NCI-H460 (cell line): ENCODE measurements around the gene PPP2R5E. TPM values are rescaled to one million over a fixed set of nuclear protein-coding genes. Genes with fewer than 3 reads are reported as not detected.
A peak's percentile ranks its signal among the peaks of the same experiment; 100 is the strongest.
"Not testable (repeated sequence)": the region's sequence is repeated elsewhere in the genome, so short reads cannot be mapped to it uniquely, and the experiment has no call there.

ENCODE experiments used
- DNase-seq: peaks from one replicate; pipeline ENCODE4 v3.0.0-alpha.2; 2016; ENCODE audit warnings: low read depth; ENCODE audit errors: extremely low read depth
- polyA plus RNA-seq: library from polyadenylated mRNA; depleted of rRNA; stranded (reverse); fragments of >200 nt; gene quantifications from 2 replicates; pipeline ENCODE4 v1.2.3, GENCODE V29; 2014; cell fraction: nucleus; rRNA removed
- total RNA-seq: library from RNA; depleted of rRNA; stranded (reverse); fragments of >200 nt; shearing (Covaris generic); gene quantifications from 2 replicates; pipeline ENCODE4 v1.2.3, GENCODE V29; 2014; rRNA removed

The PPP2R5E gene
- total RNA-seq, result 26.9 and 28.1 TPM in 2 replicates
- polyA plus RNA-seq, result 6.7 and 13.1 TPM in 2 replicates

- peak; percentile 99 for DNase-seq
Observed at GRCh38 chr14:63543000-63543825, at the start of gene PPP2R5E. Gene PPP2R5E, minus strand, starts transcription at chr14:63543377. Its CDS starts 3,692 bp downstream, at chr14:63539685.

GRCh38 chr14:63583046-63583445, 39.9 kb upstream of the PPP2R5E start:
- not testable (repeated sequence) for DNase-seq

DNA sequence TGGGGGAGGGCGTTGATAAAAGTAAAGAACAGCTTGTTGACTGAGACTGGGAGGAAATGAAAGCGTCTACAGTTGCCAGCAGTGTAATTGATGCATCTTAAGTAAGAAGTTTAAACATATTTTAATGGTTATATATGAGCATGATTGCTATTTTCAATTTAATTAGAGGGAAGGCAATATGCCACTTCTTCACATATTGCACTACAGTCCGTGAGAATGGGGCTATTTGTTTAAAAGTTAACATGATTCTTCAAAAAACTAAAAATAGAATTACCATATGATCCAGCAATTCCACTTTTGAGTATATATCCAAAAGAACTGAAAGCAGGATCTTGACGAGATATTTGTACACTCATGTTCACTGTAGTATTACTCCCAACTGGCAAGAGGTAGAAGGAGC, 38.3 kb upstream of the PPP2R5E start:
- DNase-seq, result no peak

DNA sequence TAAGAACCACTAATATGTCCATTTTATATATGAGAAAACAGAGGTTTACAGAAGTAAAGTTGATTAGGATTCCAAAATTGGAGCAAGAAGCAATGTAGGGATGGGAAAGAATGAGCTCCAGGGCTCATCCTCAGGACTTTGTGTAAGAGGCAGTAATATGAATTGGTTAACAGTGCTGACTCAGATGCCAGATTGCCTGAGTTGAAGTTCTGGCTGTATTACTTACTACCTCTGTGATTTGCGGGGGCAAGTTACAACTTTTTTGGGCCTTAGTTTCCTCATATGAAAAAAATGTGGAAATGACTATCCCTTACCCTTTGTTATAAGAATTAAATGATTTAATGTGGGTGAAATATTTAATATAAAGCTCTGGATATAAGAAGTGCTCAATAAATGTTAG, 35.1 kb upstream of the PPP2R5E start:
- no peak for DNase-seq

DNA sequence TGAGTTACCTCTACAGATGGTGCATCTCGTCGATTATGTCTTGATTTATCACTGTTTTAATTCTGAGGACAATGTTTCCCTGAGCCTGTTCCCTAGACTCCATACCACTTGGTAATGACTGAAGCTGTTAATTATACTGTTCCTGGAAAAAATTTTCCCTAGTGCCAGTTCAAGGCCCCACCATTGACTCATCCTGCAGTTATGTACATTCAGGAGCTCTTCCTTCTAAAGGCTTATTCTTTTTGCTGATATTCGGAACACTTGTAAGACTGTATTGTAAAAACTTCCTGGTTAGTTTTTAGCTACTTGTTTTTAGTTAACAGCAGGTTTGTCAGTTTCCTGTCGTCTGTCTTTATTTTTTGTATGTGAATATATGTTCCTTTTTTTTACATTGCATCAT, 30.4 kb upstream of the PPP2R5E start:
- no peak for DNase-seq

- no peak for DNase-seq
Observed at GRCh38 chr14:63565448-63565847, 22.3 kb upstream of the PPP2R5E start.

GRCh38 chr14:63564318-63564717, 21.1 kb upstream of the PPP2R5E start:
- no peak for DNase-seq

DNA sequence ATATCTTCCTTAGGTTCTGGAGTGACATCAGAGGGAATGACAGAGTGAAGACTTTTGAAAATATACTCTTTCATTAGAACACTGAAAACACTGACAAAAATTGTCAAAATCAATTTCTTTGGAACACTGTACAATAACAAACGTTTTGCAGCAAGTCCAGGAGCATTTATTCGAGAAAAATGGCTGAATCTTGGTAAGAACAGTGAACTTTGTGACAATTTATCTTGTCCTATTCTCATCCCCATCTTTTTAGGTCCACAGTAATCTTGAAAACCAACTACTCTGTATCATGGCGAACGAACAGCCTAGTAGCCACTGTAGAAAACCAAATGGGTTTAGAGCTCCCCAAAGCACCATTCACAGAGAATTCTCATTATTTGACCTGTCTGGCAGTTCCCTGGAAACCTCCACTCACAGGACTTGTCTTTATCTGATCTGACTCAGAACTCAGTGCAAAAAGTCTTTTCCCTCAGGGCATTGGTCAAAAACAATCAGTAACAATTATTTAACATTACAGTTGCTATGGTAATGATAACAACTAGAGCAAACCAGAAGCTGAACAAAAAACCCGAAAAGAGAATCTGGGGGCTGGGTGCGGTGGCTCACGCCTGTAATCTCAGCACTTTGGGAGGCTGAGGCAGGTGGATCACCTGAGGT, 20.3 kb upstream of the PPP2R5E start:
- DNase-seq, result no peak

GRCh38 chr14:63562405-63562804, 19.2 kb upstream of the PPP2R5E start:
- DNase-seq, result no peak

GRCh38 chr14:63555572-63555971, 12.4 kb upstream of the PPP2R5E start:
- DNase-seq, result no peak

DNA sequence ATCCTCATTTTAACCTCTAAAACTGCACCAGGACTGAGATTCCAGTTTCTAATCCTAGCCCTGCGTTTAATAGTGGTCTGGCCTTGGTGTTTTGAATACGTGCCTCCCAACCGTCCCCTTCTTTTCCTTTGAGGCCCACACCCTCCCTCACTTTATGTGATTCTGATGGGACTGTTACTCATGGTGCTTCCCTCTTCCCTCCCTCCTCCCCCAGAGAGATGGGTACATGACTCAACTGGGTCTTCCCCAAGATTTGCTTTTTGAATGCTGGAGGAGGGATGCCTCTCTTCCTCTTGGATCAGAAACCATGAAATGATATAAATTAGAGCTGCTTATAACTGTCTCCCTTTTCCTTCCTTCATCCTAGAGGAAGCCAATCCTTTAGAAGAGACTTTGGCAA, 8.2 kb upstream of the PPP2R5E start:
- DNase-seq, result no peak

GRCh38 chr14:63547798-63548335, 4.7 kb upstream of the PPP2R5E start:
- DNase-seq, result no peak

DNA sequence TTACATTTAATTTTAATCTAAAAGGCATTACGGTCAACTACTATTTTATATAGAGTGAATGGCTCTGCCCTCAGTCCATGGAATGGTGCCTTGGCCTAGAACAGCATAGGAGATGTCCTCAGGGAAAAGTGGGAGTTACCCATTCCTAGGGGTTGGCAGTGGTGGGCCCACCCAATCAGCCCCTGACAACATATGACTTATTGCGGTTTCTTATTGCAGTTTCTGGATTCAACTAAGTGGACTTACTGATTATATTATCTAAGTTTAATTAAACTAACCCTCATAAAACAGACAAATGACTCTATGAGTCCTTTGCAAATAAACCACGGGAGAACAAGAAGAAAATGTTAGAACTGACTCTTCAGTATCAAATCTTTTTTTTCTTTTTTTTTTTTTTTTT, 2.3 kb upstream of the PPP2R5E start:
- DNase-seq, result no peak

GRCh38 chr14:63544591-63545299, 1.6 kb upstream of the PPP2R5E start:
- no peak for DNase-seq

GRCh38 chr14:63543826-63544406, 739 bp upstream of the PPP2R5E start:
- no peak for DNase-seq

- no peak for DNase-seq
Observed at GRCh38 chr14:63542231-63542999, 762 bp downstream of the PPP2R5E start.

DNA sequence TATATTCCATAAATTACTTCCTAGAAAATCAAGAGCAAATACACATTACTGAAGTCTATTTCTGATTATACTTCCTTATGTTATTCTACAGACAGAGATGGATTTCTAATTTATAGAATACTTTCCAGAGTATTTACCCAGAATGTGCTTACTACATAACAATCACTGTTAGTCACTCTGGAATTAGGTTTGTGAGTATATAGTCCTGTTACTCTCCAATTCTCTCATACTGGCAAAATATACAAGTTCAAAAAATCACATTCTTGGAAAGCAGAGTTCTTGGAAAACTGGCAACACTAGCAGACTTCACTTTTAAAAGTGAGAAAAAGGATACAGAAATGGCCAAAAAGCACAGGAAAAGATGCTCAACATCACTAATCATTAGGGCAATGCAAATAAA, 7.3 kb downstream of the PPP2R5E start:
- DNase-seq, result no peak

- no peak for DNase-seq
Observed at GRCh38 chr14:63533474-63533873, 9.7 kb downstream of the PPP2R5E start.

DNA sequence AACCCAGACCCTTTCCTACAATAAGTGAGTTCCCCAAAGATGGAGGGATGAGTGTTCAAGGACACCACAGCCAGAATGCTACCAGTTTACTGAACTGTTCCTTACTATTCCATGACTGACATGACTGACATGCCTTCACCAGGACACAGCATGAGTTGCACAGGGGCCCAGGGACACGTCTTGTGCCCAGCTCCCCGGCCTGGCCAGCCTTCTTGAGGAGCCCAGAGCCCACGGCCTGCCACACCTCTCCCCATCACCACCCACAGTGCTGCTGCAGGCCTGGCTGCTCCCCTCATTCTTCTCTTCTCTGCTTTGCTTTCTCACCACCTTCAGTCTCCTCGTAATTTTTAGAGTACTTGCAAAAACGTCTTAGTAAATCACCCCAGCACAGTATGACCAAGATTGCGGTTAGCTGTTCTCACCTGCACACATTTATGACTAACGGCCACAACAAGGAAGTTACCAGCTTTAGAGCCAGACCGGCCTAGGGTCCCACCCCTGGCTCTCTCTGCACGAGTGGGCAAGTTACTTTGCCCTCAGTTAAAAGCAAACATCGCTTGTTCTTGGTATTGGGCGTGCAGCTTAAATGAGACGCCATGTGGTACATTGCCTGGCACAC, 18.5 kb downstream of the PPP2R5E start:
- no peak for DNase-seq
